ENCODE data around the gene NFIA. TPM values are rescaled to one million over a fixed set of nuclear protein-coding genes. Genes with fewer than 3 reads are reported as not detected.

Gene NFIA
- polyA plus RNA-seq, 12 donors, result 29.6 to 378 (median 35.8) TPM

DNA sequence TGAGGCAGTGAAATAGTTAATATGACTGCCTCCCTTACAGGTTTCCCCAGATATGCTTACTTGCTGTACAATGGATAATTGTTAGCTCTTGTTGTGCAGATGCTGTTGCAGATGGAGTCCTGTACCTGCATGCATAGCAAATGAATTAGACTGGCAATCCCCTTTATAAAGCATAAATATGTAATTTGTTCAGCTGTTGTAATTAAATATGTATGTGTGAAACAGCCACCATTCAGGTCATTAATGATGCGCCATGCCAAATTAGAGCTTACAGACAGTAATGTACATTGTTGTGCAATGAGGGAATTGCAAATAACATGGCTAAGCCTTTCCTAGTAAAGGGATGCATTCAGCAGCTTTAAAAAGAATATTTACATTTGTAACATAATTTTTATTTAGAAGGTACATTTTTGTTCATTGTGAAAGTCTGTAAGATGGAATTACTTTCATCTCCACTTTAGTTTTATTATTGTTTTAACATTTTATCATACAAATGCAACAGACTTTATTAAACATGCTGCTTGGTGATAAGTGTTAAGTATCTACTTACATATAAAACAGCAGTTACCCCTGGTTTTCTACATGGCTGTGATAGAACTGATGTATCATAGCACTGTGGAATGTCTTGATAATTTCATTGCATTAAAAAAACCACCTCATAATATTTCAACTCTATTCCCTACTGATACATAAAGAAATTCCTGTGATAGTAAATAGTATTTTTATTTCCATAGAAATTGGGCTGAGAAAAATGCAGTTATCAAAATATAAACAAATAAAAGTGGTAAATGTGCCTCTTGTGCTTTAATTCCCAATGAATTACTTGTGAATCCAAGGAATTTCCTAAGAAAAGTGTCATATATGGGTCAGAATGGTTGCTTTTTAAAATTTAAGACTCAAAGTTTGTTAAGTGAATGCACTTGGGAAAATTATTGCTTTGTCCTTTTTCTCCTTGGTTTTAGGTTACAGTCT is 99.0 kb downstream of the NFIA start:
- no peak for DNase-seq

DNA sequence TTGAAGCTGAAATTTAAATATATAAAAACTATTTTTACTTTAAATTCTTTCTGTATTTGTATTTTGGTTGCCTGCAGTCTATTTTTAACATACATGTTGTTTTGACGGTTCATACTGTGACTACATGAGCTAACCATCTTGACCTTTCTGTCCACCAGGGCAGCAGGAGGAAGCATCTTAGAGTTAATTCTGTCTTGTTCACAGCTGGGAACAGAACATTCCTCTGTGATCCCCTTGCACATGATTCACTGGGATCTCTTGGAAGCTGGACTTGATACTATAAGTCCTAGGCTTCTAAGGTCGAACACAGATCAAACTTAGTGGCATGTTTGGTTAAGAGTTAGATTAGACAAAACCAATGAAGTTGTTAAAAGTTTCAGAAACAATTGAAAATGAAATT is 99.7 kb downstream of the NFIA start:
- peak; percentile 67 for DNase-seq

DNA sequence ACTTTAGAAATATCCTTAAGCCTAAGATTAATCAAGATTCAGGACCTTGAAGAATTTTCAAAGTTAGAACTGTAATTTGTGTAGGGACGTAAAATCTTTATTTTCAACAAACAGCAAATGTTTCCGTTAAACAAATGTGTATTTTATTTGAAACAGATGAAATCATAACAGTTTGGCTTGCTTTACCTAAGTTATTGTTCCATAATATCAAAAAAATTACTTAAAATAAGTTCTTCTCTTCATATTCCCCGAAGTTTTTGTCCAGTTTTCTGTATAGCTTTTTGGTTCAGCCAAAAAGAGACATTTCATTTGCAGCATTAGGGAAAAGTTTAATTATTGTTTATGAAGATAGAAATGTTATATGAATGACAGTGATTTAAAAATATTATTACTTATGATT is 100.1 kb downstream of the NFIA start:
- no peak for DNase-seq

DNA sequence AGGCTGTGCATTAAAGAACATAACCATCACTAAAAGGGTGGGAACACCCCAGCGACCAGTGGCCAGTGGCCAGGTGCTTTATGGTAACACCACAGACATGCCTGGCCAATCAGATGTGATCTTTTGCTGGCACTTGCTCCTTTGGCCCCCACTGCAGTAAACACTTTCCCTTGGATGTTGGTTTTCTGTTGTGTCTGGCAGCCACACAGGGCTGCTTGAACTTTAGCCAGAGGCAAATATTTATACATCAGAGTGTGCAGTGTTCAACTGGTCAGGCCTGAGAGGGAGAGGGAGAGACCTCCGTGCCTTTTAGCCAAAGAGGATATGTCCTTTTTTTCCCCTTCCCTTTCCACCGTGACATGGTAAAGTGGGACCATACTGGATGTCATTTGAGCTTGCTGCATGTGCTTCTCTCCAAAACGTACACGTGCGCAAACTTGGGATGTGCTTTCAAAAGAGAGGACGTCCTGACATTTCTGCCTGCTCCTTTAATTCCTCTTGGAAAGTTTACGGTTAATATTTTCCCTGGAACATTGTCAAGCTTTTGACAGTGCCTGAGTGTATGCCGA is 101.2 kb downstream of the NFIA start:
- peak; percentile 88 for DNase-seq

DNA sequence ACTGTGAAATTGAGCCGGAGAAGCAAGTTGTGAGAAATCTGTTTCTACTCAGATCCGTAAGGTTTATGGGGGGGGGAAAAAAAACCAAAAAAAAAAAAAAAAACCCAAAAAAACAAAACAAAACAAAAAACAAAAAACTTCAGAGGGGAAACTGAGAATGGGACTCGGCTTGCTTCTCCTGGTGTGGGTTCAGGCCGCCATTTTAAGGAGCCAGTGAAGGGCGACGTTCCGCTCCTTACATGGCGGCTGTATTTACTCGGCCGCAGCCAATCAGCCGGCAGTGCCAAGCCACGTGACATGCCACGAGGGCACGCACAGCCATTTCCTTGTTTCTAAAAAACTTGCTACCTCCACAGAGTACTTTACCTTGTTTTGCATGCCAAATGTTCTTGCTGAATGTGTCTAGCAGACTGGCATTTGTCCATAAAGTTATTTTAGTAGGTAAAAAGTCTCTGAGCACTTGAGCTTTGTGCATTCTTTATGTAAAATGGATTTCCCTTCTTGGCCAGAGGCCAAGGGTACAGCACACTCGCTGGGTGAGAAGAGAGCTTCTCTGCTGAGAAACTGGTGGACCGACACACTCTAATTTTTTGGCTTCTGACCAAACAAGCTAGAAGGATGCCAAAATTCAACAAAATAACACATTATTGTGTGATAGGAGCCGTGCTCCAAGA is 101.8 kb downstream of the NFIA start:
- DNase-seq, result peak; percentile 94

DNA sequence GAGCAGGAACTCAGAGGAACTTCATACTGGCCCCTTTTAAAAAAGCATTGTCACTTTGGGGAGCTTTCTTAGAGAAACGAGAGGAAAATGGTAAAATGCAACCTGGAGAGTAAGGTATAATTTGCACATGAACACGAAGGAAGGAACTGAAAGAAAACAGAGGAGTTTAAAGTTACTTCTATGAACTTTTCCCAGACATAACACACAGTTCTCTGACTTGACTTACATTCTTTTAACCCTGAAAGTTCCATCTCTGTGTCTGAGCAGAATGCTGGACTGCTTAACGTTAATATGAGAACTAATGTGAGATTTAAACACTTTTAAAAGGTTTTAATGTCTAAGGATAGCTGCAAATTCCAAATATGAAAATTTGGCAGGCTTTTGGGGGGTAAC is 102.3 kb downstream of the NFIA start:
- no peak for DNase-seq

DNA sequence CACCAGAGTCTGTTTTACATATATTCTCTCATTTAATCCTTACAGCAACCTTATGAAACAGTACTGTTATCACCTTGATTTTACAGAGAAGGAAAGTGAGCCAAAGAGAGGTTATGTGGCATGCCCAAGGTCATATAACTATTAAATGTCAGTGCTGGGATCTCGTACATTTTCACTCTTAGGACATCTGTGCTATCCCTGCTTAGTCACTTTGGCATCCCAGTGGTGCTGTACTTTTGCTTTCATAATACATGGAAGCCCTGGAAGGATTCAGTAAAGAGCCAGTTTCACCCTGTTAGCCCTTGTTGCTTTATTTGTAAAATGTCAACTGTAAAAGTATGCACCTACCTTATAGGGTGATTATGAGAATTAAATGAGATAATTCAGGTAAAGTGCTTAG is 104.4 kb downstream of the NFIA start:
- no peak for DNase-seq

DNA sequence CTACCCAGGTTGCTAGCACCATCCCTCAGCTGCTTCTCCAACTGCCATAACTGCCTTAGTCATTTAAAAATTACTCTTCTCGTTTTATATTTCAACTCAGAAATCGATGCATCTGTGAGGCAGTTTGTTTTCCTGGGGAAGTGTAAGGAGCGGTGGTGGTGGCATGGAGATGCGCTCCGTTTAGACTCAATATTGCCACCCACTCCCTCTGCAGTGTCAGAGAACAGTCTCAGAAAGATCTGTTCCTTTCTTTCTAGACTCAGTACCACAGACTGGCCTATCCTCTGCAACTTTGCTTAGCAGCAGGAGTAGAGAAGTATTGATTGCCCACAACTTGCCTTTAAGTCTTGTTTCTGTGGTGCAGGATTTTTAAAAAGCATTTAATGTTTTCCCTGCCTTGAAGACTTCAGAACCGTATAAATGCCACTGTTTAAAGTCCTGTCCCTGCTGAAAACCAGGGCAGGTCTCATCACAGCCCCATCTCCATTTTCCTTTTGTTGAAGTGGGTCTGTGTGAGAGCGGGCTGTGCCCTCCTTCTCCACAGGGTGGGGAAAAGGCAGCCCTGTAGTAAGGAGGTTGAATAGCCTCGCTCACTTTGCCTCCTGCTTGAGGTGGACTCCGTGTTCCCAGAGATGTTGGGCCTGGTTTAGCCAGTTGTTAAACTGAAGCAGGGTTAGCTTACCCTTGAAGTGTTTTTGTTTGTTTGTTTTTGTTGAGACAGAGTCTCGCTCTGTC is 105.2 kb downstream of the NFIA start:
- DNase-seq, result no peak

DNA sequence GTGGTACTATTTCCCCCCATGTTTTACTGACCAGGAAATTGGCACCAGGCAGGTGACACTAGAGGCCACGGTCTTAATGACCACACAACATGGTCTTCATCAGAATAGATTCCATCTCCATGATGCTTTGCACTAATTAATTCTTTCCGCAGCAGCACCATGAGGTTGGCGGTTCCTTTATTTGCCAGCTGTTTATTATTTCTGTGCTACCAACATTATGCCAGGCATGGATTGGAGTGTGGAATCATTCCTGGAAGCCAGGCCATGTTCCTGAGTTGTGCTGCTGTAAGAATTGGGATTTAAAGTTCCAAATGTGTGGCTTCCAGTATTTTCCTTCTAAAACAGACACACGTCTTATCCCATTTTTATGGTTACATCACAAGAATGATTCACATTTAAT is 107.8 kb downstream of the NFIA start:
- no peak for DNase-seq

DNA sequence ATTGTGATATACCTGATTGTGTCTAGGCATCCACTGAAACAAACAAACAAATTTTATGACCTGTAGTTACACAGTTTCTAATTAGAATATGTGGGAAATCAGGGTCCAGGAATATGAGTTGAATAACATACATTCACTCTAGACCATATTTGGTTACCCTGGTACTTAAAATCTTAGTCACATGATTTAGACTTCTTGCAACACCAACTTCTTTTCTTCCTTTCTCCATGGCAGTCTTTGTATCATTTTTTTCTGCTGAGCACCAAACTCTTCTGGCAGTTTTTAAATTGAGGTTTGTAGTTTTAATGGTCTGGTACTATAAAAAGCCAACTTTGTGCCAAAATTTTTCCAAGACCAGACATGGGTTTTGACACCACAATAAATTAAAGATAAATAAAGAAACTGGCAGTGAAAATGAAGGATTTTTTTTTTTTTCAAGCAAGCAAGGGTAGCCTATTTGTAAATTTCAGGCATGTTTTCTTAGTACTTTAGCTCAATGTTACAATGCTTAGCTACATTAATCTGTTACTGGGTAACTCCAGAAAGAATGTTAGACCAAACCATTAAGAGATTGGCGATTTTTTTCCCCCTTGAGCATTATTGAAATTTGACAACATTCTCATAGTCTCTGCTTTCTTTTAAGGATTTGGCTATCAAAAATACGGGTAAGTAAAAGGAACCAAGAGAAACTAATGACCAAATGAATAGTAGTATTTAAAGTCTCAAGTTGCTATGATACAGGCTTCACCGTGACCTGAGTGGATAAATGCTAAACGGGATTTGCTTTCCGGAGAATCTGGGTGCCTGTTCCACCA is 108.5 kb downstream of the NFIA start:
- DNase-seq, result no peak

DNA sequence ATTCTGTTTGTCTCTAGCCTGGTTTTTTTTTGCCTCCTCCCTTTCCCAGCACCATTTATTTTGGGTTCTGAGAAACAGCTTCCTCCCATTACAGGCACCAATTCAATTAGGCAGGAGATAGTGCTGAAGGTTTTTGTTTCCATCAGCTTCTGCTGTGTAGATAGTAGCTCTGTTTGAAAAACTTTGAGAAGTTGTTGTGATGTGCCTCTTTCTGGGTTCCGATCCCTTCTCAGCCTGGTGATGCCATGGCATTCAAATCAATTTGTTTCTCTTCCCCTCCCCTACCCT is 109.0 kb downstream of the NFIA start:
- DNase-seq, result no peak

DNA sequence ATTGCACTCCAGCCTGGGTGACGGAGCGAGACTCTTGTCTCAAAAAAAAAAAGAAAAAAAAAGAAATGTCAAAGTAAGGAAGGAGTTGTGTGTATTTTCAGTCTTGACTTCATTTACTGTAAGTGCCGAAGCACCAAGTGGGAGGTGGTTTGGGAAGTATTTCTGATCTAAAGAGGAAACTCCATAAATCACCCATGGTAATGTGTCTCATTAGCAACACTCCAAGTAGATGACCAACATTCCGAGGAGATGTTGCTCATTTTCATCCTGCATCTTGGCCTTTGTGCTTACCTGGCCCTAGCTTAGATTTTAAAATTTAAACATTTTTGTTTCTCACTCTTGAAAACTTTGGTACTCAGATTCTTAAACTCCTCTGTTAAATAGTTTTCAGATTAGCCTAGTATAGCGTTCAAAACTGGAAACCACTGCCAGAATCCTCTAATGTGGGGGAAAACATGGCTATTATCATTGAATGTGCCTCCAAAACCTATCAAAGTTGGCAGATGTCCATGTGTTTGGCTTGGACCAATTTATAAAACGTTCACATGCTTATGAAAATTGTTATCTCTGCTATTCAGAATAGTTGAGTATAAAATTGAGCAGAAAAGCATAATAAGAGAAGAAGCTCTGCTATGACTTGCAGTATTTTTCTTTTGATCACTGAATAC is 110.4 kb downstream of the NFIA start:
- no peak for DNase-seq

DNA sequence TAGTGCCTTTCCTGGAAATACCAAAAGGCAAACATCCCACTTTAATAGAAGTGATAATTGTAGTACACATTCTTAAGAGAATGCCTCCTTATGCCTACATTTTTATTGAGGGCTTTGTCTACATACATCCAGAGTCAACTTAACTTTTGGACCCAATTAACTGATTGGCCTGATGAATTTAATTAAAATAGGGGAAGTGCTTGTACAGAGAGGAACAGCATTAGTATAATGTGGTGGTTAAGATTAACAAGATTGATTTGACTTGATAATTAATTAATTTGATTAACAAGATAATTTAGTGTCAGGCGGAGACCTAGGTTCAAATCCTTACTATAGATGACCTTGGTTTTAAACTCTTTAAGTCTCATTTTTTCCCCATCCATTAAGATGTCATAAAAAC is 111.4 kb downstream of the NFIA start:
- DNase-seq, result no peak

DNA sequence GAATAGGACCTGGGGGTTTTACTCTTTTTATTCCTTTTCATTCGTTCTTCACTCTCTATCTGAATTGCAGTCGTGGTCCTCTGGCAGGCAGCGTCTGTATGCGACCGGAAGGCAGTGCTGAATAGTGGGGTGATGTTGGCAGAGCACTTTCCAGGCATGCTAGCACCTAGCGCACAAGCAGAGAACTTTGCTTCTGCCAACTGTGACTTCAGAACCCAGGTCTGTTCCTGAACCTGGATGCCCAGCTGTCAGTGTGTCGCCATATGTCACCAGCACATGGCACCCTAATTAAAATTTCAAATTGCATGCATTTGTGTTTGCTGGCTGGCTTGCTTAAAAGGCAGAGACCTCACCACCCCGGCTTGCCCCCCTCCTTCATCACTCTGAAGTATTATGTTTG is 116.2 kb downstream of the NFIA start:
- DNase-seq, result no peak

DNA sequence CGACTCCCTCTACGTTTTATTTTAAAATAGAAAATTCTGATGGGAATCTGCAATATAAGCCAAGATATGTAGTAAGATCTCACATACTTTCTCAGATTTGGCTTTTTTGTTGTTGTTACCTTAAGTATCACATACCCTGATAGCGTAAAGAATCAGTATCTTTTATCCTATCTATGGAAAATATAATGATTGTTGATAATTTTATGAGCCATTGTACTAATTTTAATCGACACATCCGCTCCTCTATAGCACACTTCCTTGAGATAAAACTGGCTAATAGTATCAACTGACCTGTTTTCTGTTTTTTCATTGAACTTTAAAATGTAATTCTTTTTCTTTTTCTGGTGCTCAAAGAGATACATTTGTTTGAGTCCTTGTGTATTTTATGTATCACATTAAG is 118.7 kb downstream of the NFIA start:
- no peak for DNase-seq

DNA sequence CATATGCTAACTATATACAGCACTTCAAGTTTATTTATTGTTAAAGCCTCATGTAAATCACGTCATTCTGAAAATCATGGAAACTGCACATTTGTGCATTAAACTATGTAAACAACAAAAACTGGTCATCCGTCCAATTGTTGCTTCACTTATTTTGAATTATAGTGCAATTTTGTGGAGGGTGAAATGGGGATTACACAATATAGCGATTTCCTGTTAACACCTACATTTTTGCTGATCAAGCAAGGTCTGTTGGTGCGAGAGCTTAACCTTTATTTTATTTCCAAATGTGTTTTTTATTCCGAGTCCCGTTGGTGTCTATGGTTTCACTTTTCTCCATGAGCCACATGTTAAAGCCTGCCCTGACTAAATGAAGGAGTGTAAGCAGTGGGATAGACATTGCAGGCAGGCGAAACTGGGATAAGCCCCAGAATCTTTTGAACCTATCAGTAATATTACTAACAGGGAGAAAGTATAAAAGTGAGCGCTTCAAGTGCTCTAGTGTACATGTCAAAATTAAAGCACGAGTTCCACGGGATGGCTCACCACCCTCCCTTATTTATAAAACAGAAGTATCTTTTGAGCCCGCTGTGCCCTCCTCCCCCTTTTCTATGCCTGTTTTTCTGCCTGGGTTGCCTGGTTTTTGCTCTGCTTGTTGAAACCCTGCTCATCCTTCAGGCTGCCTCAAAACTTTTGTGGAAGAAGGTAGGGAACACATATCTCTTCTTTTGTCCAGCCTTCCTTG is 120.7 kb downstream of the NFIA start:
- DNase-seq, result peak; percentile 60

DNA sequence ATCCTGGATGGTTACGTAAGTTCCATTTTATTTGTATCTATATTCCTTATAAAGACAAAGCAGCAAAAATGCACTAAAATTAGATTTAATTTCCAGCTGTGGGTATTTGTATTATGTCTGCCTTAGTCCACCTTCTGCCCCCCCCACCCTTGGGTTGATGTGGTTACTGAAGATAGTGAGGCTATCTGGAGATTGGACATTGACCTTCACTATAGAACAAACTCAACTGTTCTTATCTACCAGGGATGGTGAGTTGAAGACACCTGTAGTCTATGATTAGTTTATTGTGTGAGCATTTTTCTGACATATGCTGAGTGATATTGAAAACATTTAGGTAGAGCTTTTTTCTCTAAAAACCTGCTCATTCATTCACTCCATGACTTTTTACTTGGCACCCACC is 122.2 kb downstream of the NFIA start:
- no peak for DNase-seq

DNA sequence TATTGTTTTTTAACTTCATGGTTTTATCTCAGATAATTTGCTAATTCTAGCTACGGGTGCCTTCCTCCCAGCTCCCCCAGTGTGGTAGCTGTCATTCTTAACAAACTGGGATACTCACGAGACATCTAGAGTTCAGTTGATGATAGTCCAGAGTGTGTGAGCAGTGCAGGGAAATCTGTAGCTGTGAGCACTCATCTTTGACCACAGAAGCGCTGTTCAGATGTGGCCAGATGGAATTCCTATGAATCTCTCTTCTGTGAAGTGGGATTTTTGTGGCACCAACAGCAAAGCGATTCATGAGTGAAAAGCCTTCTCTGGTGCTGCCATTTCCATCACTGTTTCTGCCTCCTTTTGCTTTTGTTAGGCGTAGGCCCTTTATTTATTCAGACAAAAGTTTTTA is 125.1 kb downstream of the NFIA start:
- DNase-seq, result no peak

DNA sequence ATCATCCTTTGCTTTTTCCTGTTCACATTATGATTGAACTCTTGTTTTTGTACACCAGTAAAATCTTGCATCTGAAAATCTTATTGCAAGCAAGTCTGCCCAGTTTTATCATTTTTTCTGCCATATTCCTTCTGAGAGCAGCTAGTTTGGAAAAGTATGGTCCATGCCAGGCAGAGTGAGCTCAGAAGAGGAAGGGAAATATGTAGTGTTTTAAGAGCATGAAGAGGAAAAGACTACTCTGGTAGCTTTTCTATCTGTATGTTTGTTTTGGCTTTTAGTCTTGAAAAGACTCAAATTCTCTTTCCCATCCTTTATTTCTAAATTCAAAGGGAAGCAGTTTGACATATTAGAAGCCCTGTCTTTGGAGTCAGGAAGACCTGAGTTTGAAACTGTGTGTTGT is 125.8 kb downstream of the NFIA start:
- DNase-seq, result no peak

DNA sequence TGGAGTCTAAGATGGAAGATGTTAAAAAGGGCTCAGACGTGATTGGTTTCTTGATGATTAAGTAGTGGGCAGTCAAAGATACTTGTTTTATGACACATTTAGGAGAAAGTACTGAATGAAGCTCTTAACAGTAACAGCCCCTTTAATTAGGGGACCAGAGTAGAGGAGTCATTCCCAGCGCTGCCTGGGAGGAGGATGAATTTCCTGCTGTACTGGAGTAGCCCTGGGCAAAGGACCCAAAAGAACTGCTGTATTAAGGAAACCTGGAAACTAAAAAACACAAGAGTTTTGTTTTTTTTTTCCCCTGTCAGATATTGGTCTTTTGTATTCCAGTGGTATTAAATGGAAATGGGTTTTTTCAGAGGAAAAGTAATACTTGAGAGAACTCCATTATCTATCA is 126.5 kb downstream of the NFIA start:
- DNase-seq, result no peak

All from muscle of arm (tissue), 12 donors.